Right lung (tissue), 5 donors: ENCODE data around the gene RDH11. TPM values are rescaled to one million over a fixed set of nuclear protein-coding genes. Genes with fewer than 3 reads are reported as not detected.
"Not testable (repeated sequence)": the region's sequence is repeated elsewhere in the genome, so short reads cannot be mapped to it uniquely, and the experiment has no call there.

ENCODE experiments used
- DNase-seq, 2 donors: peaks; one replicate each; pipeline ENCODE4 v3.0.0-alpha.2; 2013
- polyA plus RNA-seq, 5 donors: library from polyadenylated mRNA; unstranded; fragments of 120-200 nt; gene quantifications; one replicate each; pipeline versions ENCODE4 v1.2.1 to v1.2.3, GENCODE V29; 2013; ENCODE audit warnings: inconsistent platforms in 1 of 5, low replicate concordance in 1 of 5; ENCODE audit not compliant: insufficient read length in 5 of 5, insufficient read depth in 1 of 5

The RDH11 gene
- polyA plus RNA-seq, 5 donors, result 59.2 to 70.9 (median 66.4) TPM

GRCh38 chr14:67709346-67709745 is 13.8 kb upstream of the RDH11 start:
- DNase-seq, result not testable (repeated sequence)

DNA sequence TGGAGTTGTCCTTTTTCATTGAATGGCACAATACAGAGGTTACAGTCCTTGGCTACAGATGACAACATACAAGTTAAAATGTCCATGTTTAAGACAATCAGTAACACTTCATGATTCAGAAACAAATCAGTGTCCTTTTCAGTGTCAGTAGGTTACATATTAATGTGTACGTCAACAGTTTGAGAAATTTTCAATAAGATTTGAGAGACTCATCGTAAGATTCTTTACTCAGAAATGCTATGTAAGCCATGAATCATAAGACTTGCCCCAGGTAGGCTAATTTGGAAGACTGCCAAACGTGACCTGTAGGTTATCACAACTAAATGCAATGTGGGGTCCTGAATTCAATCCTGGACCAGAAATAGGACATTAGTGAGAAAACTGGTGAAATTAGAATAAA is 9.6 kb upstream of the RDH11 start:
- DNase-seq, result no peak

DNA sequence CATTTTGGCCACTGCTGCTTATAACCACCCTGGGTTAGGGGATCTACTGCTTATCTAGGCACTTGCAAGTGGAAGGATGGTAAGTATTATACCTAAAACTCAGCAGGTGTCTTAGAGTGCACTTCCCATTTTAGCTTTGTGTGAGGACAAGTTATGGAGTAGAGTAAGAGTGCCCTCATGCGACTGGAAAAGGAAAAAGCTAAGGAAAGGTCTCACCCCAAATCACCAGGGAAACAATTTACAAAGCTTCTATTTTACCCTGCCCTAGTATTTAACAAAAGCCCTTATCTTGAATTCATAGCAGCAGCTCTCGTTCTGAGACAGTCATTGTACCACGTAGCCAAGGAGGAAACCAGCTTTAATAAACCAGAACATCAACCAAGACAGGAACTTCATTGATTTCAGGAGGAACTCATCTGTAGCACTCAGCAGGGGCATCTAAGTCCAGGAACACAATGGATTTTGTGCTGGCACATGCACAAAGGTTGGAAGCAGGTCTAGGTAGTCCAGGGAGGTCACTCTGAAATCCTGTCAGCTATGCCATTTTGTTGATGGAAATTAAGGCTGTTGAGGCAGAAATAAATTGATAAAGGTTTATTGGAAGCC is 9.0 kb upstream of the RDH11 start:
- peak; percentile 33 to 59 for DNase-seq

DNA sequence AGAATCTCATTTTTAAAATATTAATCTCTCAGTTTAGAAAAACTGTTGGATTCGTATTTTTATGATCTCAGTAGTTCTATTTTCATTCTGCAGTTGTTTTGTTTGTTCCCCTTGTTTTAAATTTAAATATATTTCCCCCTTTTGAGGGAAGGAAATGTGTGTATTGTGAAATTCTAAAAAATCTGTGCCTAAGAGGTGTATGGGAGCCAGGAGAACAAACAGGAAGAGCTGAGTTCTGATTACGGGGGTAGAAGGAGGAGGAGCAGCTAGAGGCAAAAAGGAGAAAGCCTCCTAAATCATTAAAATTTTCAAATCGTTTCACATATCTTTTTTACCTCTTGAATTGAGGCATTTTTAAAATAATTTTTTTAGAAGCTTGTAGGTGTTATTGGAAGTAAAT is 8.4 kb upstream of the RDH11 start:
- no peak for DNase-seq

- not testable (repeated sequence) for DNase-seq
Measured at GRCh38 chr14:67701492-67701891, 5.9 kb upstream of the RDH11 start, which contains the start of gene RDH12. TSS of gene RDH12 (plus strand) at chr14:67701886. CDS start at chr14:67722643, 20,757 bp downstream.

DNA sequence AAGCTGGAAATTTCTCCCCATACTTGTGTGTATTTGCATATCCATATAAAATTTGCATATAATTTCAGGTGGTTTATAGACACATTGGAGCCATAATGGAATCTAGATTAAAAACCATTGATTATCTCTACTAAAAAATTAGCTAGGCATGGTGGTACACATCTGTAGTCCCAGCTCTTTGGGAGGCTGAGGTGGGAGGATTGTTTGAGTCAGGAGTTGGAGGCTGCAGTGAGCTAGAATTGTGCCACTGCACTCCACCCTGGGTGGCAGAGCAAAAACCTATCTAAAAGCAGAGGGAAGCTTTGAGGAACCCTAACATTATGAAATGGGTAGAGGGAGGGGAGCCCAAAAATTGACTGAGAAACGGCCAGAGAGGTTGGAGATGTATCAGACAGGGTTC is 2.6 kb upstream of the RDH11 start:
- no peak for DNase-seq

DNA sequence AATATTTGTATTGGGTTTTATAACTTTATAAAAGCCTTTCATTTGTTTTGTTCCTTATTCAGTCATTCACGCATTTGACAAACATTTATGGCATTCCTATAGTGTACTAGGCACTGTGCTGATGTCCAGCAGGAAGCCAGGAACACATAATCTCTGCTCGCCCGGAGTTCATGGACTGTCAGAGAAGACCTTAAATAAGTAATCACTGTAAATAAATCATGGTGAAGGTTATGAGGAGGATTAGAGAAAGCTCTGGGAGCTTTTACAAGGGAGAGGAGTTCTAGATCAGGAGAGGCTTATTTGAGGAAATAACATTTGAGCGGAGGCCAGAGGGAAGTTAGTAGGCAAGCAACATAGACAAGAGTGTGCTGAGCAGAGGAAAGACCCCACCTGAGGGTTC is 1.4 kb upstream of the RDH11 start:
- DNase-seq, result no peak

DNA sequence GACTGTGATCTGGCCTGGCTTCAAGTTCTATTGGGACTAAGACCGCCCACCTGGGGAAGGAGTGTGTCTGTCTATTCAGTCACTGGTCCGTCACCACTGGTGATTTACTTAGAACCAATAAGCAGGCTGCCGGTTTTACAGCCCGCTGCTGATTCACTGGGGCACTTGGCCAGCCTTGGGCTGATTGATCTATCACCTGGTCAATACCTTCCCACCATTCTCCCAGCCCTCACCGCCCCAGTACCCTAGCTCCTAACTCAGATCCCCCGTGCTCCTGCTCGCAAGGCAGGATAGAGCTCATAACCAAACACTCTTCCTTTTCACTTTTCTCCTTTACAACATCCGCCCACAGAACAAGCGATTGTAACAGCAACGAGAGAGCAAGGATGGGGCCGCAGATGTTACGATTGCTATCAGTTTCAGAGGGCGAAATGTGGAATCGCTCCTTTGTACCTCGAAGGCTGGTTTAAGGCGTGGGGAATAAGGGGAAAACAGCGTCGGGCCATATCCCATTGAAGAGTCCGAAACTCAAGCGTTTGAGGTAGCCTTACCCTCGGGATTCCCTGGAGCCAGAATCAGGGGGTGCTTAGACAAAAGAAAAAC is 672 bp downstream of the RDH11 start:
- DNase-seq, result peak; percentile 48 to 49

DNA sequence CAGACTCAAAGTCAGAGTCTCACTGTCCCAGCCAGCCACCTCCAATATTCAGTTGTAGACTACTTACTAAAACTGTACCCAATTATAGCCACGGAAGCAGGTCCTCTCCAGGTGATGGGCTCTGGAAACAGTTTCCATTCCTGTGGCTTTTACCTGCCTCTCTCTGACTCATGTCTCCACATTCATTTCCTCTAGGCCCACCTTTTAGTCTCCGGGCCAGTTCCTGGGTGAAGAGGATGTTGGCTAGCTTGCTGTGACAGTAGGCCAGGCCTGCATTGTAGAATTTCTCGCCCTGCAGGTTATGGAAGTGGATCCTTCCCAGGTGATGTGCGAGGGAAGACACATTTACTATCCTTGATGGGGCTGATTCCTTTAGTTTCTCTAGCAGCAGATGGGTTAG is 5.6 kb downstream of the RDH11 start:
- no peak for DNase-seq

DNA sequence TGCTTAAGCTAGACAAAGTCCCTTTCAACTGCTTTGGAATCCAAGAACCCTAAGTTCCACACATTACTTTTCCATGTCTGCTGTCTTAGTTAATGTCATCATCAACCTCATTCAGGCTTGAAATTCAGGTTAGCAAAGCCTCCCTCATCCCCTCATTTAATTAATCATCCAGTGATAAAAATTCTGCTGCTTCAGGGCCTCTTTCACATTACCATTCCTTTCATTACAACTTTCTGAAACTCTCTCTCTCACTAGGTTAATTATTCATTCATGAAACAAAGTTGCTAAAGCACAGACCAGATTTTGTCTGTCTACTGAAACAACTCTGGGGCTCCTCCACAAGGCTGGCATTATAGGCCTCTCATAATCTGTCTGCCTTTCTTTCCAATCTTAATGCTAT is 11.7 kb downstream of the RDH11 start:
- DNase-seq, result no peak

DNA sequence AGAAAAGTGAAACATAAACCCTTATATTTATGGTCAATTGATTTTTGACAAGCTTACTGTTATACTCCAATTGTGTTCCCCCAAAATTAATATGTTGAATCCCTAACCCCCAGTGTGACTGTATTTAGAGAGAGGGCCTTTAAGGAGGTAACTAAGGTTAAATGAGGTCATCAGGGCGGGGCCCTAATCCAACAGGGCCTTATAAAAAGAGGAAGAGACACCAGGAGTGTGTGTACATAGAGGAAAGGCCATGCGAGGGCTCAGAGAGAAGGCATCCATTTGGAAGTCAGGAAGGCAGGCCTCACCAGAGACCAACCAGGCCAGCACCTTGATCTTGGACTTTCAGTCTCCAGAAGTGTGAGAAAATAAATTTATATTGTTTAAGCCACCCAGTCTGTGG is 14.6 kb downstream of the RDH11 start:
- DNase-seq, result no peak

DNA sequence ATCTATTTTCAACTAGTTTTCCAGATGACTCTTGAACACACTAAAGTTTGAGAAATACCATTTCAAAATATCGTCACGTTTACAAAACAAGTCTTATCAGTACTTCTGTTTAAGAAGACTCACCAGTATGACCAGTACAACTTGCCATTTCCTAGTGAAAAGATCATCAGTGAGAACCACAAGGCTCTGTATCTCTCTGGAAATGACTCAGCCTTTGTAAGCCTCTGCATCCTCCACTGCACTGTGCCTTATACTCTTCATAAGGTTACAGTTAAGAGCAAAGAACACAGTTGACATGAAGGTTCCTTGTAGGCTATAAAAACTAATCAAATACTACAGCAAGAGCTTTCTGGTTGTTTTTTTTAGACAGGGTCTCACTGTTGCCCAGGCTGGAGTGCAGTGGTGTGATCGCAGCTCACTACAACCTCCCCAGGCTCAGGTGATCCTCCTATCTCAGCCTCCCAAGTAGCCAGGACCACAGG is 15.4 kb downstream of the RDH11 start:
- no peak for DNase-seq

- no peak for DNase-seq
Measured at GRCh38 chr14:67679006-67679405, 16.6 kb downstream of the RDH11 start.

- no peak for DNase-seq
Measured at GRCh38 chr14:67675219-67675582, 20.4 kb downstream of the RDH11 start.

DNA sequence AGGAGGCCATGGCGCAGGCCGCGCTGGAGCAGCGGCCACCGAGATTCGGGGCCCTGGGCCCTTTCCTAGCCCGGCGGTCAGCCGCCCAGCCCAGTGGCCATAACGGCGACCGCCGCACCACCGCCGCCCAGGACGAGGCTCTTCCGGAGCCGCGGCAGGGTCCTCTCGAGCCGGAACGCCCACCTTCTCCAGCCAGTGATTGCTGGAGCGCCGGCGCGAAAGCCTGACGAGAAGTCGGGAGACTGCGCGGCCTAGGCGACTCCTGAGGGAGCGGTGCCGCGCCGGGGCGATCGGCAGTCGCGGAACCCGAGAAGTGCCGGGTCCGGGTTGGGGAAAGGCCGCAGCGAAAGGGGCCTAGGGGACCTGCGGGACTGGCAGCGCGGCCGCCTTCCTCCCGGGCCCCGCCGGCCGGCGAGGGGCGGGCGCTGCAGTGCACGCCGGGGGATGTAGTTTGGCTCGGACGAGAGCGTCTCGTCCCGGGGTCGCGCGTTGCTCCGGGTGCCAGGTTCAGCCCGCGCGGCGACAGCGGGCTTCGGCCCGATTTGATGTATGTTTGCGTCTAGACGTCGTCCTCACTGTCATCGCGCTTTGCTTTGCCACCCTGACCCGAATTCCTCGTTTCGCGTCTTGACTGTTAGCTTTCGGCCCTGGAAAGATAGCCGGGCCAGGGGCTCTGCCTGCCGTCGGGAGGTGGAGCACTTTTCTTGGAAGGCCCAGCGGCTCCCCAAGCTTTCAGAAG is 20.9 kb downstream of the RDH11 start, which contains the start of gene VTI1B:
TSS of gene VTI1B (minus strand) at position 153 of the 739 bp plus-strand sequence. CDS start at position 10, 143 bp downstream.
- DNase-seq, result peak; percentile 89 to 93

DNA sequence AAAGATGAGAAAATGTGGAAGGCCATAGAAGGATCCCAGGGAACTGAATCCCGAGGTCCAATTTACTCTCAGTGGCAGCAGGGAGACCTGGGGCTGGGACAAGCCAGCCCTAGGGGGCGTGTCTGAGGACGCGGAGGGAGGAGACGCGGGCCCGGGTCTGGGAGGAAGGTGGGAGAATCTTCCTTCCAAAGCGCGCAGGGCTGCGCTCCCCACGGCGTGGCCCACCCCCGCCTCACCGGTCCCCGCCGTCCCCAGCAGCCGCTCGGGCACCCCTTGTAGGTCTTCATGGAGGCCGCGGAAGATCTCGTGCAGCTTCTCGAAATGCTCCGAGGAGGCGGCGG is 21.5 kb downstream of the RDH11 start:
- peak in 1 of 2 donors; percentile 57 for DNase-seq

DNA sequence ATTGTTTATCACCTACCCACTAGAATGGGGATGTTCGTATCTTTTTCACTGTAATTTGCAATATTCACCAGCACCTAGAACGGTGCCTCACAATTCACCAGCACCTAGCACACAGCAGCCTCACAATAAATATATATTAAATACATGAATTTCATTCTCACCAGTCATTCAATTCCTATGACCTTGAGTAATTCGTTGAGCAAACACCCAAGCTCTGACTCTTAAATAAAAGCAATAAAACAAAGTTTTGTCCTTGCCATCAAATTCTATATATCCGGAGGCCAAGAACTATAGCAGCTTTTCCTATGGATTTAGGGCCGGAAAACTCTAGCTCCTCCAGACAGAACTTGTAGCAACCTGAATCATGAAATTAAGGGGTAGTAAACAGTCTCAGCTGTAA is 22.1 kb downstream of the RDH11 start:
- DNase-seq, result no peak

GRCh38 chr14:67668559-67668958 is 27.0 kb downstream of the RDH11 start:
- DNase-seq, result no peak

GRCh38 chr14:67666750-67667449 is 28.7 kb downstream of the RDH11 start:
- DNase-seq, result peak; percentile 8 to 27

DNA sequence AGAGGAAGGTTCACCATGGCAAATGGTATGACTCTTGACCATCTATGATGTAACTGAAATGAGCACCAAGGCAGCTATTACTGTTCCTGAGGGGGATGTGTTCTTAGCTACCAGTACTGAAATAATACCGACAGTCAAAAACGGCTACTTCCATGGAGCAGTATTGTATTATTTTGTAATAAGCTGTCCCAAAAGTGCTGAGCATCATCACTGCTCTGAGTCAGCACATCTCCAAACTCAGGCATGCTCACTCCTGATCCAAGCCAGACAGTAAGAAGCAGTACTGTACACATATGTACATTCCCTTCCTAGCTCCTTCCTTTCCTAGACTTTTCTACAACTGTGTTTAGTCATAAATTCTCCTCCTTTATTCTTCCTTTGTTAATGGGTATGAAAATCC is 29.7 kb downstream of the RDH11 start:
- DNase-seq, result no peak

DNA sequence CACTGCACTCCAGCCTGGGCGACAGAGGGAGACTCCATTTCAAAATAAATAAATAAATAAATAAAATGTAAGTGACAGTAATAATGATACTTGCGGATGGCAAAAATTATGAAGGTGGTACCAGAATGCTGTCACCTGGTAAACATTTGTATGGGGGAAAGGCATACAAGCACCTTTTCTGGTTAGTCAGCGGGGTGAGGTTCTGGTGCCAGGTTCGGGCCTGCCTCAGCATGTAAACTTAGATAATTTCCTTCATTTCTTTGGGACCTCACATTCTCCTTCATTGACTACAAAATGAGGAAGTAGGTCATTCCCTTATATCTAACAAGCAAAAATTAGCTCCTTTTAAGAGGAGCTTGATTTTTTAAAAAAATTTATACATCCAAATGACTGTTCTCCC is 31.9 kb downstream of the RDH11 start:
- no peak for DNase-seq

- no peak for DNase-seq
Measured at GRCh38 chr14:67653651-67654280, 41.8 kb downstream of the RDH11 start.
